PC-3 (cell line): ENCODE data around the gene SNX17.

Experiments used
- CTCF ChIP-seq: fragments of 300-600 bp; sonication (generic); conservative IDR thresholded peaks from 2 replicates; pipeline ENCODE4 v1.5.1; 2017; ENCODE audit warnings: antibody characterized with exemption, low read depth, mild to moderate bottlenecking, low read length
- EZH2 ChIP-seq: fragments of 300-600 bp; sonication (generic); IDR thresholded peaks from one replicate; pipeline ENCODE4 v1.6.1; 2017; ENCODE audit warnings: antibody characterized with exemption, mild to moderate bottlenecking, low read length; ENCODE audit not compliant: unreplicated experiment
- EZH2phosphoT487 ChIP-seq: fragments of 300-600 bp; sonication (generic); IDR thresholded peaks from 2 replicates; pipeline ENCODE4 v1.6.1; 2018; ENCODE audit warnings: mild to moderate bottlenecking, antibody characterized with exemption, low read length, borderline replicate concordance

GRCh38 chr2:27376866-27377617, 6.6 kb downstream of the SNX17 start:
- no peak for TF ChIP-seq CTCF
- TF ChIP-seq EZH2phosphoT487, result no peak
- TF ChIP-seq EZH2, result no peak
